HepG2 (cell line): ENCODE measurements around the gene LZTFL1. TPM values are rescaled to one million over a fixed set of nuclear protein-coding genes. Genes with fewer than 3 reads are reported as not detected.

Experiments
- ATAC-seq: fragments of 200-7000 bp; cut with Tn5 transposase; 3 replicates; pipeline ENCODE4 v1.9.1; 2020; ENCODE audit warnings: mild to moderate bottlenecking, moderate library complexity
- BruUV-seq: library from RNA; stranded (reverse); fragments of 400-500 nt; replicated peaks from 2 replicates; lab custom pipeline; 2021; lab: Mats Ljungman, UMichigan
- CTCF ChIA-PET: fragments of 300-600 bp; formaldehyde crosslinking; extraction: SDS; loops from one replicate; lab custom pipeline; 2021; ENCODE audit warnings: low total read pairs, inconsistent platforms, low intra/inter-chr PET ratio; lab: Yijun Ruan, JAX
- POLR2A ChIA-PET: fragments of 350-600 bp; sonication (Branson Sonifier 250); formaldehyde crosslinking; loops from one replicate; lab custom pipeline; 2020; ENCODE audit warnings: antibody characterized with exemption, inconsistent platforms; lab: Yijun Ruan, JAX
- DNase-seq: peaks from one replicate; pipeline ENCODE4 v3.0.0-alpha.2; 2015; ENCODE audit warnings: low spot score
- FAIRE-seq: peaks from 3 replicates; lab custom pipeline; 2011; peaks lifted over from hg19 to GRCh38; lab: Jason Lieb, UNC
- H2AFZ ChIP-seq: one replicate; pipeline ENCODE4 v1.6.1; 2011; ENCODE audit warnings: low read length, inconsistent platforms
- H3K27ac ChIP-seq: fragments of 300-600 bp; 3 replicates; pipeline ENCODE4 v1.8.0; 2011; ENCODE audit warnings: mixed run types, mild to moderate bottlenecking, mixed read lengths, low read length, inconsistent platforms; ENCODE audit not compliant: insufficient read depth; ENCODE audit errors: extremely low read length
- H3K27me3 ChIP-seq, 2 experiments: fragments of 200-600 bp in 1 of 2; 2 replicates in 1 of 2; 3 replicates in 1 of 2; pipeline versions ENCODE4 v1.6.0 to v1.8.0; 2011; ENCODE audit warnings: low read length in 2 of 2, mild to moderate bottlenecking in 2 of 2, moderate library complexity in 2 of 2, inconsistent platforms in 1 of 2; ENCODE audit not compliant: insufficient read depth in 2 of 2, control insufficient read depth in 1 of 2
- H3K36me3 ChIP-seq, 2 experiments: fragments of 200-600 bp in 1 of 2; replicated peaks in 1 of 2; 2 replicates in 1 of 2; 3 replicates in 1 of 2; pipeline versions ENCODE4 v1.5.1 to v1.8.0; 2011; ENCODE audit warnings: low read length in 2 of 2, inconsistent platforms in 1 of 2; ENCODE audit not compliant: insufficient read depth in 2 of 2, control insufficient read depth in 1 of 2
- H3K4me1 ChIP-seq: 2 replicates; pipeline ENCODE4 v1.5.1; 2012; ENCODE audit warnings: low read length, inconsistent platforms; ENCODE audit not compliant: insufficient read depth
- H3K4me2 ChIP-seq: 2 replicates; pipeline ENCODE4 v1.6.0; 2011; ENCODE audit warnings: low read depth, low read length, inconsistent platforms
- H3K4me3 ChIP-seq, 3 experiments: fragments of 200-600 bp in 1 of 3; sonication (generic), shearing (Covaris generic) in 1 of 3; replicated peaks in 1 of 3; 2 replicates each; pipeline ENCODE4 v1.5.1; 2011 to 2016; ENCODE audit warnings: low read length in 3 of 3, inconsistent platforms in 2 of 3, low read depth in 2 of 3, mild to moderate bottlenecking in 2 of 3, control low read depth in 1 of 3, mixed read lengths in 1 of 3; ENCODE audit not compliant: insufficient read depth in 1 of 3
- H3K79me2 ChIP-seq: one replicate; pipeline ENCODE4 v1.6.1; 2011; ENCODE audit warnings: low read length, inconsistent platforms; ENCODE audit not compliant: insufficient read depth
- H3K9ac ChIP-seq: 2 replicates; pipeline ENCODE4 v1.6.0; 2011; ENCODE audit warnings: mild to moderate bottlenecking, low read depth, low read length, inconsistent platforms; ENCODE audit not compliant: insufficient read depth
- H3K9me3 ChIP-seq: 2 replicates; pipeline ENCODE4 v1.5.1; 2012; ENCODE audit warnings: mild to moderate bottlenecking, low read length
- H4K20me1 ChIP-seq: 2 replicates; pipeline ENCODE4 v1.6.0; 2011; ENCODE audit warnings: inconsistent platforms, mild to moderate bottlenecking, low read length, moderate library complexity; ENCODE audit not compliant: insufficient read depth
- HDAC2 ChIP-seq: sonication (generic); formaldehyde crosslinking; IDR thresholded peaks from 2 replicates; pipeline ENCODE4 v1.4.0; 2020; ENCODE audit warnings: missing genetic modification reagents
- RFXAP ChIP-seq: sonication (generic); formaldehyde crosslinking; IDR thresholded peaks from 2 replicates; pipeline ENCODE4 v1.4.0; 2020; ENCODE audit warnings: missing genetic modification reagents, borderline replicate concordance
- RXRA ChIP-seq: sonication (generic); formaldehyde crosslinking; IDR thresholded peaks from 2 replicates; pipeline ENCODE4 v1.5.1; 2020; ENCODE audit warnings: missing genetic modification reagents
- SIX1 ChIP-seq: sonication (generic); formaldehyde crosslinking; IDR thresholded peaks from 2 replicates; pipeline ENCODE4 v1.4.0; 2020; ENCODE audit warnings: missing genetic modification reagents, borderline replicate concordance
- TOPORS ChIP-seq: sonication (generic); formaldehyde crosslinking; IDR thresholded peaks from 2 replicates; pipeline ENCODE4 v1.8.0; 2023; ENCODE audit warnings: mild to moderate bottlenecking, missing genetic modification reagents
- ZBTB40 ChIP-seq, 2 experiments: fragments of 450-650 bp in 1 of 2; sonication (generic) in 1 of 2; formaldehyde crosslinking in 1 of 2; IDR thresholded peaks; 2 replicates each; pipeline versions ENCODE4 v1.6.1 to v1.8.0; 2016 to 2022; ENCODE audit warnings: antibody characterized with exemption in 1 of 2, mild to moderate bottlenecking in 1 of 2, missing genetic modification reagents in 1 of 2
- ZIK1 ChIP-seq: sonication (generic); formaldehyde crosslinking; IDR thresholded peaks from 2 replicates; pipeline ENCODE4 v1.5.0; 2020; ENCODE audit warnings: mild to moderate bottlenecking, low read depth, missing genetic modification reagents, borderline replicate concordance
- ZNF20 ChIP-seq: sonication (generic); formaldehyde crosslinking; IDR thresholded peaks from 2 replicates; pipeline ENCODE4 v1.4.0; 2020; ENCODE audit warnings: mild to moderate bottlenecking, moderate library complexity, missing genetic modification reagents
- ZNF503 ChIP-seq: sonication (generic); formaldehyde crosslinking; IDR thresholded peaks from 2 replicates; pipeline ENCODE4 v1.4.0; 2020; ENCODE audit warnings: missing genetic modification reagents
- WGBS: methylation state at CpG from one replicate; pipeline ENCODE4 v1.1.6; 2017; ENCODE audit warnings: low lambda C conversion rate; 5-methylcytosine and 5-hydroxymethylcytosine counted together
- in situ Hi-C: cut with HindIII; loops from 2 replicates; pipeline ENCODE4 v1.10.0; 2017; ENCODE audit warnings: low pct_unique_long_range_greater_than_20kb; ENCODE audit not compliant: extremely low pct_ligation_motif_present
- intact Hi-C: fragments of 100-400 bp; cut with micrococcal nuclease; formaldehyde crosslinking; loops from one replicate; pipeline ENCODE4 v1.10.0; 2022; ENCODE audit not compliant: unreplicated experiment
- polyA plus RNA-seq, 8 experiments: library from polyadenylated mRNA; depleted of rRNA in 3 of 8; stranded (reverse) in 7 of 8; unstranded in 1 of 8; fragments of >200 nt; fragmentation: Illumina TruSeq in 4 of 8; extraction: Trizol in 4 of 8; gene quantifications; 2 replicates each; pipeline versions ENCODE4 v1.2.1 to v1.2.3, GENCODE V29; 2011 to 2016; ENCODE audit warnings: low read depth in 4 of 8, missing spikeins in 1 of 8, mixed read lengths in 1 of 8; ENCODE audit not compliant: insufficient read depth in 1 of 8
- total RNA-seq, 5 experiments: library from RNA; depleted of rRNA; stranded (reverse); fragments of >200 nt; fragmentation: Illumina TruSeq; extraction: Trizol; gene quantifications; 2 replicates each; pipeline ENCODE4 v1.2.3, GENCODE V29; 2016; ENCODE audit warnings: low read depth in 1 of 5

The LZTFL1 gene
- total and polyA plus RNA-seq, 2 of the 13 experiments (the other 11 are each of a cell fraction or from before 2014, with no cell fraction given), result 16.6 to 17.2 TPM

- no peak for TF ChIP-seq ZIK1
Measured at GRCh38 chr3:45884368-45885201, 42.7 kb upstream of the LZTFL1 start (continued).

GRCh38 chr3:45881078-45882022 lies 39.4 kb upstream of the LZTFL1 start:
- FAIRE-seq (no peak), ATAC-seq (no peak), DNase-seq (no peak)
- Histone ChIP-seq H2AFZ (no peak overlapping the region), H3K4me1 (no peaks in the 10 kb centered on the region), H3K9me3 (no peaks in the 10 kb centered on the region), H3K36me3 (no peaks in the 10 kb centered on the region), H3K79me2 (no peaks in the 10 kb centered on the region), H4K20me1 (no peaks in the 10 kb centered on the region), H3K27me3 (peaks cover 0 to 8% of the 10 kb centered on the region in 2 experiments; a peak in 2 of 5 replicates), H3K4me3 (no peak overlapping the region), H3K9ac (no peak overlapping the region), H3K4me2 (no peak overlapping the region), H3K27ac (no peak overlapping the region)
- in situ Hi-C loops, result no loop called here
- 37% methylated on average over 8 of the region's 8 CpGs for WGBS
- no TSS peak for BruUV-seq
- intact Hi-C loops, result no loop called here
- ChIA-PET POLR2A (no interaction called here), CTCF (no interaction called here)
- TF ChIP-seq RXRA (CRISPR knock-in tag) (no peak), SIX1 (CRISPR knock-in tag) (no peak), ZNF20 (CRISPR knock-in tag) (no peak), ZNF503 (CRISPR knock-in tag) (no peak), ZBTB40 (IDR thresholded peaks at IDR 0.05) (no peak), ZBTB40 (CRISPR knock-in tag; IDR thresholded peaks at IDR 0.05) (no peak), RFXAP (CRISPR knock-in tag) (no peak), HDAC2 (no peak), TOPORS (no peak)
